GM23338 (cell line): ENCODE results near the gene PAF1.

Experiments used
- CREB1 ChIP-seq: fragments of 250-450 bp; sonication (Bioruptor Pico); IDR thresholded peaks from 2 replicates; pipeline ENCODE4 v1.5.0; 2020; ENCODE audit warnings: low read depth, mild to moderate bottlenecking, moderate library complexity
- EZH2 ChIP-seq: fragments of 200-600 bp; sonication (generic); IDR thresholded peaks from one replicate; pipeline ENCODE4 v1.8.0; 2017; ENCODE audit warnings: antibody characterized with exemption, mild to moderate bottlenecking, low read depth; ENCODE audit not compliant: unreplicated experiment
- EZH2phosphoT487 ChIP-seq: fragments of 200-600 bp; sonication (generic); IDR thresholded peaks from one replicate; pipeline ENCODE4 v1.8.1; 2018; ENCODE audit warnings: antibody characterized with exemption; ENCODE audit not compliant: unreplicated experiment
- POLR2AphosphoS5 ChIP-seq: IDR thresholded peaks from 2 replicates; pipeline ENCODE4 v1.6.1; 2016; ENCODE audit warnings: antibody characterized with exemption, low read depth
- ZNF114 ChIP-seq: fragments of 250-450 bp; sonication (Bioruptor Pico); IDR thresholded peaks from 2 replicates; pipeline ENCODE4 v1.5.0; 2020; ENCODE audit warnings: mild to moderate bottlenecking, moderate library complexity
- TF ChIP-seq, protein P1 (sequence below), 2 experiments: fragments of 200-600 bp in 1 of 2; sonication (generic) in 1 of 2; conservative IDR thresholded peaks; 2 replicates each; pipeline versions ENCODE4 v1.5.1 to v1.6.1; 2016 to 2017; ENCODE audit warnings: antibody characterized with exemption in 2 of 2, low read depth in 2 of 2, mild to moderate bottlenecking in 2 of 2, moderate library complexity in 1 of 2
- TF ChIP-seq, protein P2 (sequence below): IDR thresholded peaks from 2 replicates; pipeline ENCODE4 v1.6.1; 2016; ENCODE audit warnings: antibody characterized with exemption
- TF ChIP-seq, protein P3 (sequence below): fragments of 250-450 bp; sonication (Bioruptor Pico); IDR thresholded peaks from 2 replicates; pipeline ENCODE4 v1.5.0; 2020; ENCODE audit warnings: mild to moderate bottlenecking, moderate library complexity
- TF ChIP-seq, protein P4 (sequence below): IDR thresholded peaks from one replicate; pipeline ENCODE4 v1.6.1; 2018; ENCODE audit warnings: antibody characterized with exemption; ENCODE audit not compliant: unreplicated experiment

DNA sequence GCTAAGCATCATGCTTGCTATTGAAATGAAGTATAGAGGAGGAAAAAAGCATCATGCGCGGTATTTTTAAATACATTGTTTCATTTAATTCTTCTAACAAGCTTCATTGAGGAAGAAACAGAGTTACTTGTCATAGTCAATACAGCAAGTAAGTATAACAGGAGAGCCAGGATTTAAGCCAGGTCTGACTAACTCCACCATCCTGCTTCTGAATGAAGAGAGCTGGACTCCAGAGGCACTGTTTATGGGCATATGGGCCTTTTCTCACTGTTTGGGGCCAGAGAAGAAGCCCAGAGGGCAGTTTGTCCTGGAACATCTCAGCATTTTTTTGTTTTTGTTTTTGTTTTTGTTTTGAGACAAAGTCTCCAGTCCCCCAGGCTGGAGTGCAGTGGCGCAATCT lies 40.8 kb downstream of the PAF1 start:
- TF ChIP-seq, protein P1, sequence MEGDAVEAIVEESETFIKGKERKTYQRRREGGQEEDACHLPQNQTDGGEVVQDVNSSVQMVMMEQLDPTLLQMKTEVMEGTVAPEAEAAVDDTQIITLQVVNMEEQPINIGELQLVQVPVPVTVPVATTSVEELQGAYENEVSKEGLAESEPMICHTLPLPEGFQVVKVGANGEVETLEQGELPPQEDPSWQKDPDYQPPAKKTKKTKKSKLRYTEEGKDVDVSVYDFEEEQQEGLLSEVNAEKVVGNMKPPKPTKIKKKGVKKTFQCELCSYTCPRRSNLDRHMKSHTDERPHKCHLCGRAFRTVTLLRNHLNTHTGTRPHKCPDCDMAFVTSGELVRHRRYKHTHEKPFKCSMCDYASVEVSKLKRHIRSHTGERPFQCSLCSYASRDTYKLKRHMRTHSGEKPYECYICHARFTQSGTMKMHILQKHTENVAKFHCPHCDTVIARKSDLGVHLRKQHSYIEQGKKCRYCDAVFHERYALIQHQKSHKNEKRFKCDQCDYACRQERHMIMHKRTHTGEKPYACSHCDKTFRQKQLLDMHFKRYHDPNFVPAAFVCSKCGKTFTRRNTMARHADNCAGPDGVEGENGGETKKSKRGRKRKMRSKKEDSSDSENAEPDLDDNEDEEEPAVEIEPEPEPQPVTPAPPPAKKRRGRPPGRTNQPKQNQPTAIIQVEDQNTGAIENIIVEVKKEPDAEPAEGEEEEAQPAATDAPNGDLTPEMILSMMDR (conservative IDR thresholded peaks at IDR 0.05; ENCODE audit: low read depth in 2 of 2), result no peak
- TF ChIP-seq, protein P2, sequence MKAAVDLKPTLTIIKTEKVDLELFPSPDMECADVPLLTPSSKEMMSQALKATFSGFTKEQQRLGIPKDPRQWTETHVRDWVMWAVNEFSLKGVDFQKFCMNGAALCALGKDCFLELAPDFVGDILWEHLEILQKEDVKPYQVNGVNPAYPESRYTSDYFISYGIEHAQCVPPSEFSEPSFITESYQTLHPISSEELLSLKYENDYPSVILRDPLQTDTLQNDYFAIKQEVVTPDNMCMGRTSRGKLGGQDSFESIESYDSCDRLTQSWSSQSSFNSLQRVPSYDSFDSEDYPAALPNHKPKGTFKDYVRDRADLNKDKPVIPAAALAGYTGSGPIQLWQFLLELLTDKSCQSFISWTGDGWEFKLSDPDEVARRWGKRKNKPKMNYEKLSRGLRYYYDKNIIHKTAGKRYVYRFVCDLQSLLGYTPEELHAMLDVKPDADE, result no peak
- TF ChIP-seq EZH2 (no peak), POLR2AphosphoS5 (no peak), CREB1 (CRISPR knock-in tag) (no peak), EZH2phosphoT487 (no peak), ZNF114 (CRISPR knock-in tag) (no peak)
- TF ChIP-seq, protein P3, sequence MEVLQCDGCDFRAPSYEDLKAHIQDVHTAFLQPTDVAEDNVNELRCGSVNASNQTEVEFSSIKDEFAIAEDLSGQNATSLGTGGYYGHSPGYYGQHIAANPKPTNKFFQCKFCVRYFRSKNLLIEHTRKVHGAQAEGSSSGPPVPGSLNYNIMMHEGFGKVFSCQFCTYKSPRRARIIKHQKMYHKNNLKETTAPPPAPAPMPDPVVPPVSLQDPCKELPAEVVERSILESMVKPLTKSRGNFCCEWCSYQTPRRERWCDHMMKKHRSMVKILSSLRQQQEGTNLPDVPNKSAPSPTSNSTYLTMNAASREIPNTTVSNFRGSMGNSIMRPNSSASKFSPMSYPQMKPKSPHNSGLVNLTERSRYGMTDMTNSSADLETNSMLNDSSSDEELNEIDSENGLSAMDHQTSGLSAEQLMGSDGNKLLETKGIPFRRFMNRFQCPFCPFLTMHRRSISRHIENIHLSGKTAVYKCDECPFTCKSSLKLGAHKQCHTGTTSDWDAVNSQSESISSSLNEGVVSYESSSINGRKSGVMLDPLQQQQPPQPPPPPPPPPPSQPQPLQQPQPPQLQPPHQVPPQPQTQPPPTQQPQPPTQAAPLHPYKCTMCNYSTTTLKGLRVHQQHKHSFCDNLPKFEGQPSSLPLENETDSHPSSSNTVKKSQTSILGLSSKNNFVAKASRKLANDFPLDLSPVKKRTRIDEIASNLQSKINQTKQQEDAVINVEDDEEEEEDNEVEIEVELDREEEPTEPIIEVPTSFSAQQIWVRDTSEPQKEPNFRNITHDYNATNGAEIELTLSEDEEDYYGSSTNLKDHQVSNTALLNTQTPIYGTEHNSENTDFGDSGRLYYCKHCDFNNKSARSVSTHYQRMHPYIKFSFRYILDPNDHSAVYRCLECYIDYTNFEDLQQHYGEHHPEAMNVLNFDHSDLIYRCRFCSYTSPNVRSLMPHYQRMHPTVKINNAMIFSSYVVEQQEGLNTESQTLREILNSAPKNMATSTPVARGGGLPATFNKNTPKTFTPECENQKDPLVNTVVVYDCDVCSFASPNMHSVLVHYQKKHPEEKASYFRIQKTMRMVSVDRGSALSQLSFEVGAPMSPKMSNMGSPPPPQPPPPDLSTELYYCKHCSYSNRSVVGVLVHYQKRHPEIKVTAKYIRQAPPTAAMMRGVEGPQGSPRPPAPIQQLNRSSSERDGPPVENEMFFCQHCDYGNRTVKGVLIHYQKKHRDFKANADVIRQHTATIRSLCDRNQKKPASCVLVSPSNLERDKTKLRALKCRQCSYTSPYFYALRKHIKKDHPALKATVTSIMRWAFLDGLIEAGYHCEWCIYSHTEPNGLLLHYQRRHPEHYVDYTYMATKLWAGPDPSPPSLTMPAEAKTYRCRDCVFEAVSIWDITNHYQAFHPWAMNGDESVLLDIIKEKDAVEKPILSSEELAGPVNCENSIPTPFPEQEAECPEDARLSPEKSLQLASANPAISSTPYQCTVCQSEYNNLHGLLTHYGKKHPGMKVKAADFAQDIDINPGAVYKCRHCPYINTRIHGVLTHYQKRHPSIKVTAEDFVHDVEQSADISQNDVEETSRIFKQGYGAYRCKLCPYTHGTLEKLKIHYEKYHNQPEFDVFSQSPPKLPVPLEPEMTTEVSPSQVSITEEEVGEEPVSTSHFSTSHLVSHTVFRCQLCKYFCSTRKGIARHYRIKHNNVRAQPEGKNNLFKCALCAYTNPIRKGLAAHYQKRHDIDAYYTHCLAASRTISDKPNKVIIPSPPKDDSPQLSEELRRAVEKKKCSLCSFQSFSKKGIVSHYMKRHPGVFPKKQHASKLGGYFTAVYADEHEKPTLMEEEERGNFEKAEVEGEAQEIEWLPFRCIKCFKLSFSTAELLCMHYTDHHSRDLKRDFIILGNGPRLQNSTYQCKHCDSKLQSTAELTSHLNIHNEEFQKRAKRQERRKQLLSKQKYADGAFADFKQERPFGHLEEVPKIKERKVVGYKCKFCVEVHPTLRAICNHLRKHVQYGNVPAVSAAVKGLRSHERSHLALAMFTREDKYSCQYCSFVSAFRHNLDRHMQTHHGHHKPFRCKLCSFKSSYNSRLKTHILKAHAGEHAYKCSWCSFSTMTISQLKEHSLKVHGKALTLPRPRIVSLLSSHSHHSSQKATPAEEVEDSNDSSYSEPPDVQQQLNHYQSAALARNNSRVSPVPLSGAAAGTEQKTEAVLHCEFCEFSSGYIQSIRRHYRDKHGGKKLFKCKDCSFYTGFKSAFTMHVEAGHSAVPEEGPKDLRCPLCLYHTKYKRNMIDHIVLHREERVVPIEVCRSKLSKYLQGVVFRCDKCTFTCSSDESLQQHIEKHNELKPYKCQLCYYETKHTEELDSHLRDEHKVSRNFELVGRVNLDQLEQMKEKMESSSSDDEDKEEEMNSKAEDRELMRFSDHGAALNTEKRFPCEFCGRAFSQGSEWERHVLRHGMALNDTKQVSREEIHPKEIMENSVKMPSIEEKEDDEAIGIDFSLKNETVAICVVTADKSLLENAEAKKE (CRISPR knock-in tag), result no peak
- TF ChIP-seq, protein P4, sequence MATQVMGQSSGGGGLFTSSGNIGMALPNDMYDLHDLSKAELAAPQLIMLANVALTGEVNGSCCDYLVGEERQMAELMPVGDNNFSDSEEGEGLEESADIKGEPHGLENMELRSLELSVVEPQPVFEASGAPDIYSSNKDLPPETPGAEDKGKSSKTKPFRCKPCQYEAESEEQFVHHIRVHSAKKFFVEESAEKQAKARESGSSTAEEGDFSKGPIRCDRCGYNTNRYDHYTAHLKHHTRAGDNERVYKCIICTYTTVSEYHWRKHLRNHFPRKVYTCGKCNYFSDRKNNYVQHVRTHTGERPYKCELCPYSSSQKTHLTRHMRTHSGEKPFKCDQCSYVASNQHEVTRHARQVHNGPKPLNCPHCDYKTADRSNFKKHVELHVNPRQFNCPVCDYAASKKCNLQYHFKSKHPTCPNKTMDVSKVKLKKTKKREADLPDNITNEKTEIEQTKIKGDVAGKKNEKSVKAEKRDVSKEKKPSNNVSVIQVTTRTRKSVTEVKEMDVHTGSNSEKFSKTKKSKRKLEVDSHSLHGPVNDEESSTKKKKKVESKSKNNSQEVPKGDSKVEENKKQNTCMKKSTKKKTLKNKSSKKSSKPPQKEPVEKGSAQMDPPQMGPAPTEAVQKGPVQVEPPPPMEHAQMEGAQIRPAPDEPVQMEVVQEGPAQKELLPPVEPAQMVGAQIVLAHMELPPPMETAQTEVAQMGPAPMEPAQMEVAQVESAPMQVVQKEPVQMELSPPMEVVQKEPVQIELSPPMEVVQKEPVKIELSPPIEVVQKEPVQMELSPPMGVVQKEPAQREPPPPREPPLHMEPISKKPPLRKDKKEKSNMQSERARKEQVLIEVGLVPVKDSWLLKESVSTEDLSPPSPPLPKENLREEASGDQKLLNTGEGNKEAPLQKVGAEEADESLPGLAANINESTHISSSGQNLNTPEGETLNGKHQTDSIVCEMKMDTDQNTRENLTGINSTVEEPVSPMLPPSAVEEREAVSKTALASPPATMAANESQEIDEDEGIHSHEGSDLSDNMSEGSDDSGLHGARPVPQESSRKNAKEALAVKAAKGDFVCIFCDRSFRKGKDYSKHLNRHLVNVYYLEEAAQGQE, result no peak
